ENCODE measurements around the gene TBC1D22B. TPM values are rescaled to one million over a fixed set of nuclear protein-coding genes. Genes with fewer than 3 reads are reported as not detected.

Gene TBC1D22B
- total RNA-seq, 2 experiments from 2014 or later: 8.0 to 12.3 TPM

- no peaks in the 10 kb centered on the region for H3K36me3 ChIP-seq (ENCODE audit: insufficient read depth, low read length)
- no peak overlapping the region for H3K27ac ChIP-seq (ENCODE audit: low read depth, low read length, poor library complexity, severe bottlenecking)
- POLR2A ChIA-PET: interaction anchor here (0.6 to 1.2 kb wide), 6 partner anchors 9 to 270 kb away, joined by 3 to 4 read pairs (median 3); partner anchors contain the start of gene MTCH1
- intact Hi-C loops (cut with micrococcal nuclease; ENCODE audit: unreplicated experiment): no loop called here
- peak overlapping the region; percentile 94; the same call in 1 of the 2 replicates for H2AFZ ChIP-seq (ENCODE audit: low read length)
- peaks cover 27% of the 10 kb centered on the region for H3K4me1 ChIP-seq (ENCODE audit: insufficient read depth, low read length, poor library complexity, severe bottlenecking)
- peaks cover 5% of the 10 kb centered on the region; the same call in 1 of the 2 replicates for H4K20me1 ChIP-seq (ENCODE audit: insufficient read depth, low read length)
- TF ChIP-seq CTCF (conservative IDR thresholded peaks at IDR 0.05; ENCODE audit: low read length) (no peak), EZH2phosphoT487 (IDR thresholded peaks at IDR 0.05; ENCODE audit: borderline replicate concordance, low read depth, low read length) (no peak)
- no peak for DNase-seq (ENCODE audit: low spot score)
- H3K9me3 ChIP-seq (ENCODE audit: low read length): no peaks in the 10 kb centered on the region
- no TSS peak for BruUV-seq (replicated peaks)
- CTCF ChIA-PET (ENCODE audit: unreplicated experiment): interaction anchor here (0.5 to 0.6 kb wide), 2 partner anchors 128 to 219 kb away, joined by 3 read pairs; no protein-coding TSS in a partner anchor
- peaks cover 23% of the 10 kb centered on the region; the same call in 1 of the 2 replicates for H3K79me2 ChIP-seq (ENCODE audit: insufficient read depth, low read depth, low read length)
- no peaks in the 10 kb centered on the region for H3K9me2 ChIP-seq (ENCODE audit: insufficient read depth, low read length)
- peak overlapping the region; percentile 81 for H3K4me2 ChIP-seq (ENCODE audit: low read length)
- H3K4me3 ChIP-seq (ENCODE audit: low read depth, low read length, poor library complexity, severe bottlenecking): peak overlapping the region; percentile 97
Measured at GRCh38 chr6:37256692-37257319, 766 bp upstream of the TBC1D22B start.

- ChIA-PET CTCF (ENCODE audit: unreplicated experiment) (interaction anchor here (0.5 to 0.6 kb wide), 2 partner anchors 129 to 219 kb away, joined by 3 read pairs; no protein-coding TSS in a partner anchor), POLR2A (interaction anchor here (1.0 to 1.2 kb wide), 5 partner anchors 8 to 271 kb away, joined by 3 to 4 read pairs (median 3); partner anchors contain the start of gene MTCH1)
- peak overlapping the region; percentile 94; the same call in 1 of the 2 replicates for H2AFZ ChIP-seq (ENCODE audit: low read length)
- intact Hi-C loops (cut with micrococcal nuclease; ENCODE audit: unreplicated experiment): no loop called here
- peaks cover 27% of the 10 kb centered on the region for H3K4me1 ChIP-seq (ENCODE audit: insufficient read depth, low read length, poor library complexity, severe bottlenecking)
- H4K20me1 ChIP-seq (ENCODE audit: insufficient read depth, low read length): peaks cover 5% of the 10 kb centered on the region; the same call in 1 of the 2 replicates
- H3K4me3 ChIP-seq (ENCODE audit: low read depth, low read length, poor library complexity, severe bottlenecking): peak overlapping the region; percentile 97
- no peaks in the 10 kb centered on the region for H3K9me2 ChIP-seq (ENCODE audit: insufficient read depth, low read length)
- H3K27ac ChIP-seq (ENCODE audit: low read depth, low read length, poor library complexity, severe bottlenecking): no peak overlapping the region
- BruUV-seq (replicated peaks): no TSS peak
- no peaks in the 10 kb centered on the region for H3K9me3 ChIP-seq (ENCODE audit: low read length)
- no peak for TF ChIP-seq CTCF (conservative IDR thresholded peaks at IDR 0.05; ENCODE audit: low read length)
- no peak for TF ChIP-seq EZH2phosphoT487 (IDR thresholded peaks at IDR 0.05; ENCODE audit: borderline replicate concordance, low read depth, low read length)
- peaks cover 23% of the 10 kb centered on the region; the same call in 1 of the 2 replicates for H3K79me2 ChIP-seq (ENCODE audit: insufficient read depth, low read depth, low read length)
- H3K36me3 ChIP-seq (ENCODE audit: insufficient read depth, low read length): no peaks in the 10 kb centered on the region
- no peak for DNase-seq (ENCODE audit: low spot score)
- H3K4me2 ChIP-seq (ENCODE audit: low read length): peak overlapping the region; percentile 81
Measured at GRCh38 chr6:37257320-37257633, 295 bp upstream of the TBC1D22B start.
